BJ (cell line): Measurements from ENCODE around the gene SYNJ2. TPM values are rescaled to one million over a fixed set of nuclear protein-coding genes. Genes with fewer than 3 reads are reported as not detected.

Source experiments
- CTCF ChIA-PET: fragments of 350-600 bp; formaldehyde crosslinking; extraction: SDS; loops from one replicate; lab custom pipeline; 2021; ENCODE audit warnings: antibody characterized with exemption, inconsistent platforms; lab: Yijun Ruan, JAX
- POLR2A ChIA-PET: fragments of 300-600 bp; sonication (Branson Sonifier 250); formaldehyde crosslinking; extraction: SDS; loops from one replicate; lab custom pipeline; 2021; ENCODE audit warnings: antibody characterized with exemption; lab: Charles Lee
- DNase-seq: peaks from one replicate; pipeline ENCODE4 v3.0.0-alpha.2; 2011; ENCODE audit warnings: low read depth
- H3K27me3 ChIP-seq: 2 replicates; pipeline ENCODE4 v1.6.0; 2011; ENCODE audit warnings: low read length; ENCODE audit not compliant: control insufficient read depth, insufficient read depth
- H3K36me3 ChIP-seq: 2 replicates; pipeline ENCODE4 v1.5.1; 2011; ENCODE audit warnings: low read length; ENCODE audit not compliant: control insufficient read depth, insufficient read depth
- H3K4me3 ChIP-seq: 2 replicates; pipeline ENCODE4 v1.5.1; 2011; ENCODE audit warnings: low read depth, mild to moderate bottlenecking, control low read depth, low read length
- CTCF ChIP-seq: IDR thresholded peaks from 2 replicates; pipeline ENCODE4 v1.5.1; 2011; ENCODE audit warnings: low read depth, mild to moderate bottlenecking, control low read depth, inconsistent platforms, low read length, moderate library complexity; ENCODE audit not compliant: insufficient read depth
- polyA plus RNA-seq: library from polyadenylated mRNA; depleted of rRNA; stranded (reverse); fragments of >200 nt; gene quantifications from 2 replicates; pipeline ENCODE4 v1.2.3, GENCODE V29; 2011

SYNJ2 gene
- polyA plus RNA-seq, 1 experiment: 29.9 TPM

GRCh38 chr6:158053377-158054313, 72.0 kb downstream of the SYNJ2 start:
- no peak for TF ChIP-seq CTCF
- Histone ChIP-seq H3K4me3 (no peak overlapping the region), H3K36me3 (peaks cover 14% of the 10 kb centered on the region), H3K27me3 (no peaks in the 10 kb centered on the region)
- POLR2A ChIA-PET: no interaction called here
- CTCF ChIA-PET: no interaction called here
- no peak for DNase-seq

GRCh38 chr6:158056355-158056754, 74.7 kb downstream of the SYNJ2 start:
- ChIA-PET CTCF (interaction anchor here (0.8 to 1.6 kb wide), 3 partner anchors 11 to 120 kb away, joined by 3 to 4 read pairs (median 3); no protein-coding TSS in a partner anchor), POLR2A (no interaction called here)
- no peak overlapping the region for H3K4me3 ChIP-seq
- no peak for TF ChIP-seq CTCF
- DNase-seq: no peak
- H3K27me3 ChIP-seq: no peaks in the 10 kb centered on the region
- H3K36me3 ChIP-seq: peaks cover 10% of the 10 kb centered on the region

GRCh38 chr6:158056804-158057203, 75.1 kb downstream of the SYNJ2 start:
- peaks cover 14% of the 10 kb centered on the region for H3K36me3 ChIP-seq
- TF ChIP-seq CTCF: no peak
- ChIA-PET POLR2A (no interaction called here), CTCF (interaction anchor here (0.8 to 1.7 kb wide), 5 partner anchors 12 to 121 kb away, joined by 3 to 7 read pairs (median 4); no protein-coding TSS in a partner anchor)
- no peak for DNase-seq
- no peaks in the 10 kb centered on the region for H3K27me3 ChIP-seq
- no peak overlapping the region for H3K4me3 ChIP-seq

- ChIA-PET POLR2A (no interaction called here), CTCF (interaction anchor here (0.8 to 1.7 kb wide), 7 partner anchors 13 to 299 kb away, joined by 3 to 7 read pairs (median 4); no protein-coding TSS in a partner anchor)
- Histone ChIP-seq H3K27me3 (no peaks in the 10 kb centered on the region), H3K36me3 (peaks cover 18% of the 10 kb centered on the region), H3K4me3 (no peak overlapping the region)
- peak; percentile 91 for DNase-seq
- no peak for TF ChIP-seq CTCF
These were observed 75.7 kb downstream of the SYNJ2 start for GRCh38 chr6:158057213-158057987.
